ENCODE results near the gene ENPP6.

- no peak for TF ChIP-seq CTCF (IDR thresholded peaks at IDR 0.05 in 4 of 5, conservative IDR thresholded peaks at IDR 0.05 in 1 of 5)
- no peak for TF ChIP-seq POLR2A (IDR thresholded peaks at IDR 0.05)
Observed at GRCh38 chr4:184108006-184108501, 109.6 kb downstream of the ENPP6 start.
